Gastroesophageal sphincter (tissue), 3 donors: ENCODE data around the gene CTSW.

Source experiments
- POLR2A ChIP-seq, 2 donors: fragments of 450-650 bp; IDR thresholded peaks; one replicate each; pipeline ENCODE4 v1.6.1; 2017; ENCODE audit warnings: antibody characterized with exemption in 2 of 2, mild to moderate bottlenecking in 2 of 2, moderate library complexity in 1 of 2
- POLR2AphosphoS5 ChIP-seq: sonication (generic); formaldehyde crosslinking; IDR thresholded peaks from one replicate; pipeline ENCODE4 v1.6.1; 2017; ENCODE audit warnings: antibody characterized with exemption
- TF ChIP-seq, protein P1 (sequence below), 4 experiments: fragments of 200-600 bp in 2 of 4; fragments of 450-650 bp in 2 of 4; sonication (generic) in 1 of 4; IDR thresholded peaks; one replicate each; pipeline ENCODE4 v1.5.1; 2017 to 2019; ENCODE audit warnings: antibody characterized with exemption in 4 of 4, mild to moderate bottlenecking in 2 of 4, moderate library complexity in 2 of 4

GRCh38 chr11:65932558-65932919 is 52.9 kb downstream of the CTSW start:
- TF ChIP-seq, protein P1, sequence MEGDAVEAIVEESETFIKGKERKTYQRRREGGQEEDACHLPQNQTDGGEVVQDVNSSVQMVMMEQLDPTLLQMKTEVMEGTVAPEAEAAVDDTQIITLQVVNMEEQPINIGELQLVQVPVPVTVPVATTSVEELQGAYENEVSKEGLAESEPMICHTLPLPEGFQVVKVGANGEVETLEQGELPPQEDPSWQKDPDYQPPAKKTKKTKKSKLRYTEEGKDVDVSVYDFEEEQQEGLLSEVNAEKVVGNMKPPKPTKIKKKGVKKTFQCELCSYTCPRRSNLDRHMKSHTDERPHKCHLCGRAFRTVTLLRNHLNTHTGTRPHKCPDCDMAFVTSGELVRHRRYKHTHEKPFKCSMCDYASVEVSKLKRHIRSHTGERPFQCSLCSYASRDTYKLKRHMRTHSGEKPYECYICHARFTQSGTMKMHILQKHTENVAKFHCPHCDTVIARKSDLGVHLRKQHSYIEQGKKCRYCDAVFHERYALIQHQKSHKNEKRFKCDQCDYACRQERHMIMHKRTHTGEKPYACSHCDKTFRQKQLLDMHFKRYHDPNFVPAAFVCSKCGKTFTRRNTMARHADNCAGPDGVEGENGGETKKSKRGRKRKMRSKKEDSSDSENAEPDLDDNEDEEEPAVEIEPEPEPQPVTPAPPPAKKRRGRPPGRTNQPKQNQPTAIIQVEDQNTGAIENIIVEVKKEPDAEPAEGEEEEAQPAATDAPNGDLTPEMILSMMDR (IDR thresholded peaks at IDR 0.05), result no peak
- TF ChIP-seq POLR2A (IDR thresholded peaks at IDR 0.05), result no peak
- TF ChIP-seq POLR2AphosphoS5, result no peak
